GM20431 (cell line): ENCODE measurements around the gene SFT2D1.

Experiments used
- in situ Hi-C: fragments of 300-500 bp; cut with MseI, MboI; formaldehyde crosslinking; loops from one replicate; pipeline ENCODE4 v1.15.0; 2020; ENCODE audit warnings: low sequenced_read_pairs; ENCODE audit not compliant: unreplicated experiment

The SFT2D1 gene

GRCh38 chr6:166308769-166309589 is 33.4 kb downstream of the SFT2D1 start:
- in situ Hi-C loops: no loop called here

GRCh38 chr6:166308033-166308768 is 34.1 kb downstream of the SFT2D1 start, which contains the start of gene PRR18:
PRR18 (minus strand) TSS chr6:166308392; CDS start chr6:166308142, 250 bp downstream.
- in situ Hi-C loops: no loop called here

GRCh38 chr6:166307082-166308032 is 35.0 kb downstream of the SFT2D1 start:
- in situ Hi-C loops: no loop called here

- in situ Hi-C loops: no loop called here
Measured at GRCh38 chr6:166306378-166307081, 35.8 kb downstream of the SFT2D1 start.

- in situ Hi-C loops: no loop called here
Measured at GRCh38 chr6:166305562-166306117, 36.7 kb downstream of the SFT2D1 start.

- in situ Hi-C loops: no loop called here
Measured at GRCh38 chr6:166304106-166304505, 38.2 kb downstream of the SFT2D1 start.

- in situ Hi-C loops: no loop called here
Measured at GRCh38 chr6:166301611-166302529, 40.5 kb downstream of the SFT2D1 start.

- in situ Hi-C loops: no loop called here
Measured at GRCh38 chr6:166300357-166300987, 41.9 kb downstream of the SFT2D1 start.

- in situ Hi-C loops: loop anchor here (25.0 kb wide), 1 partner anchor 115 kb away; no protein-coding TSS in a partner anchor
Measured at GRCh38 chr6:166297606-166298005, 44.7 kb downstream of the SFT2D1 start.

- in situ Hi-C loops: loop anchor here (25.0 kb wide), 1 partner anchor 116 kb away; no protein-coding TSS in a partner anchor
Measured at GRCh38 chr6:166296035-166296883, 46.1 kb downstream of the SFT2D1 start.

GRCh38 chr6:166293731-166294584 is 48.4 kb downstream of the SFT2D1 start:
- in situ Hi-C loops: loop anchor here (25.0 kb wide), 1 partner anchor 118 kb away; no protein-coding TSS in a partner anchor

GRCh38 chr6:166289207-166290060 is 52.9 kb downstream of the SFT2D1 start:
- in situ Hi-C loops: loop anchor here (25.0 kb wide), 1 partner anchor 123 kb away; no protein-coding TSS in a partner anchor

GRCh38 chr6:166286839-166287271 is 55.5 kb downstream of the SFT2D1 start:
- in situ Hi-C loops: loop anchor here (25.0 kb wide), 1 partner anchor 125 kb away; no protein-coding TSS in a partner anchor

- in situ Hi-C loops: loop anchor here (25.0 kb wide), 1 partner anchor 127 kb away; no protein-coding TSS in a partner anchor
Measured at GRCh38 chr6:166285233-166285632, 57.1 kb downstream of the SFT2D1 start.
